NT2/D1 (cell line): ENCODE measurements around the gene CARD11.

Experiments
- DNase-seq: peaks from one replicate; pipeline ENCODE4 v3.0.0-alpha.2; 2011; ENCODE audit warnings: low read depth, low spot score
- H3K27me3 ChIP-seq: 2 replicates; pipeline ENCODE4 v1.6.0; 2011; ENCODE audit warnings: mild to moderate bottlenecking; ENCODE audit not compliant: insufficient read length, insufficient read depth
- H3K36me3 ChIP-seq: 2 replicates; pipeline ENCODE4 v1.6.1; 2011; ENCODE audit warnings: mild to moderate bottlenecking, low read length, mixed read lengths; ENCODE audit not compliant: insufficient read depth, insufficient read length
- H3K4me1 ChIP-seq: 2 replicates; pipeline ENCODE4 v1.5.1; 2011; ENCODE audit not compliant: insufficient read depth, insufficient read length
- H3K4me3 ChIP-seq: 2 replicates; pipeline ENCODE4 v1.5.1; 2011; ENCODE audit warnings: low read depth; ENCODE audit not compliant: insufficient read length
- H3K9ac ChIP-seq: 2 replicates; pipeline ENCODE4 v1.6.0; 2011; ENCODE audit warnings: low read depth; ENCODE audit not compliant: insufficient read length
- H3K9me3 ChIP-seq: 2 replicates; pipeline ENCODE4 v1.5.1; 2011; ENCODE audit warnings: mild to moderate bottlenecking, low read length; ENCODE audit not compliant: insufficient read depth
- SUZ12 ChIP-seq: IDR thresholded peaks from 2 replicates; pipeline ENCODE4 v1.6.1; 2011; ENCODE audit not compliant: insufficient read length, insufficient read depth; ENCODE audit errors: extremely low read depth
- YY1 ChIP-seq: IDR thresholded peaks from 2 replicates; pipeline ENCODE4 v1.6.1; 2011; ENCODE audit not compliant: insufficient read length, insufficient read depth
- ZNF274 ChIP-seq: IDR thresholded peaks from 2 replicates; pipeline ENCODE4 v1.6.1; 2011; ENCODE audit warnings: mild to moderate bottlenecking, low read depth, low read length

Gene CARD11

GRCh38 chr7:2974093-2974819 lies 69.4 kb downstream of the CARD11 start:
- Histone ChIP-seq H3K27me3 (no peaks in the 10 kb centered on the region), H3K4me1 (peaks cover 8% of the 10 kb centered on the region), H3K9me3 (no peaks in the 10 kb centered on the region), H3K4me3 (no peak overlapping the region), H3K9ac (no peak overlapping the region), H3K36me3 (no peaks in the 10 kb centered on the region)
- TF ChIP-seq ZNF274 (no peak), SUZ12 (no peak), YY1 (no peak)
- DNase-seq = no peak

DNA sequence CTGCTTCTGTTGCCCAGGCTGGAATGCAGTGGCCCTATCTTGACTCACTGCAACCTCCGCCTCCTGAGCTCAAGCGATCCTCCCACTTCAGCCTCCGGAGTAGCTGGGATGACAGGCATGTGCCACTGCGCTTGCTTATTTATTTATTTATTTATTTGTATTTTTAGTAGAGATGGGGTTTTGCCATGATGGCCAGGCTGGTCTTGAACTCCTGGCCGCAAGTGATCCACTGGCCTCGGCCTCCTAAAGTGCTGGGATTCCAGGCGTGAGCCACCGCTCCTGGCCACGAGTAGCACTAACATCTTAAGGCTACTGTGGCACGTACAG lies 70.9 kb downstream of the CARD11 start:
- H3K27me3 ChIP-seq = no peaks in the 10 kb centered on the region
- no peak for DNase-seq
- H3K36me3 ChIP-seq = no peaks in the 10 kb centered on the region
- H3K4me3 ChIP-seq = no peak overlapping the region
- no peak for TF ChIP-seq SUZ12
- TF ChIP-seq YY1 = no peak
- no peak for TF ChIP-seq ZNF274
- H3K4me1 ChIP-seq = no peaks in the 10 kb centered on the region
- no peaks in the 10 kb centered on the region for H3K9me3 ChIP-seq
- H3K9ac ChIP-seq = no peak overlapping the region

GRCh38 chr7:2971914-2972834 lies 71.5 kb downstream of the CARD11 start:
- TF ChIP-seq ZNF274 (no peak), YY1 (no peak), SUZ12 (no peak)
- Histone ChIP-seq H3K27me3 (no peaks in the 10 kb centered on the region), H3K4me3 (no peak overlapping the region), H3K9ac (no peak overlapping the region), H3K4me1 (no peaks in the 10 kb centered on the region), H3K36me3 (no peaks in the 10 kb centered on the region), H3K9me3 (no peaks in the 10 kb centered on the region)
- DNase-seq = no peak

DNA sequence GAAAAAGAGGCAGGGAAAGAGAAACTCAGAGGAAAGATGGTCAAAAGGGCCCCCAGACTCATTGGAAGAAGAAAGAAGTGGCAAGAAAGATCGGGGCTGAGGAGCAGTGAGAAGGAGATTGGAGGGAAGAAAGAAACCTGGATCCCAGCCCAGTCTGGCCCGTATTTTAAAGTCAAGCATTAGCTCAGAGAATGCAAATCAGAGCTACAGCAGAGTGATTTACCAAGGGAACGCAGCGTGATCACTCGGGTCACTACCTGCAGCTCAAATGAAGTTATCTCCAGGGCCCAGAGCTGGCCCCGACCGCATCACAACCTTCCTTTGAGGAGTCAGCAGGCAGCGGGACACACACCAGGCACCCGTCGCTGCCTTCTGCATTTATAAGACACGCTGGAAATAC lies 72.8 kb downstream of the CARD11 start:
- Histone ChIP-seq H3K4me1 (no peaks in the 10 kb centered on the region), H3K9me3 (peaks cover 11% of the 10 kb centered on the region), H3K4me3 (no peak overlapping the region), H3K9ac (no peak overlapping the region), H3K36me3 (no peaks in the 10 kb centered on the region), H3K27me3 (no peaks in the 10 kb centered on the region)
- DNase-seq = no peak
- no peak for TF ChIP-seq SUZ12
- TF ChIP-seq YY1 = no peak
- no peak for TF ChIP-seq ZNF274

DNA sequence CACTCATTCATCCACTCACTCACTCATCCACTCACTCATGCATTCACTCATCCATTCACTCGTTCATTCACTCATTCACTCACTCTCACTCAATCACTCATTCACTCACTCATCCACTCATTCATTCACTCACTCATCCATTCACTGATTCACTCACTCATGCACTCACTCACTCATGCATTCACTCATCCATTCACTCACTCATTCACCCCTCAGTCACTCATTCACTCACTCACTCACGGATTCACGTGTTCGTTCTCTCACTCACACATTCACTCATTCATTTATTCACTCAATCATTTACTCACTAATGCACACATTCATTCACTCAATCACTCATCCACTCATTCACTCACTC lies 73.4 kb downstream of the CARD11 start:
- no peak for DNase-seq

GRCh38 chr7:2969398-2970306 lies 74.0 kb downstream of the CARD11 start:
- peaks cover 23% of the 10 kb centered on the region for H3K9me3 ChIP-seq
- no peak for TF ChIP-seq SUZ12
- TF ChIP-seq ZNF274 = no peak
- TF ChIP-seq YY1 = no peak
- H3K9ac ChIP-seq = no peak overlapping the region
- no peaks in the 10 kb centered on the region for H3K4me1 ChIP-seq
- H3K4me3 ChIP-seq = no peak overlapping the region
- H3K27me3 ChIP-seq = no peaks in the 10 kb centered on the region
- DNase-seq = no peak
- no peaks in the 10 kb centered on the region for H3K36me3 ChIP-seq

More for the DNA sequence above, 73.4 kb downstream of the CARD11 start:
- Histone ChIP-seq H3K9ac (no peak overlapping the region), H3K27me3 (no peaks in the 10 kb centered on the region), H3K4me3 (no peak overlapping the region), H3K4me1 (no peaks in the 10 kb centered on the region), H3K36me3 (no peaks in the 10 kb centered on the region), H3K9me3 (peaks cover 17% of the 10 kb centered on the region)
- TF ChIP-seq ZNF274 (no peak), SUZ12 (no peak), YY1 (no peak)

DNA sequence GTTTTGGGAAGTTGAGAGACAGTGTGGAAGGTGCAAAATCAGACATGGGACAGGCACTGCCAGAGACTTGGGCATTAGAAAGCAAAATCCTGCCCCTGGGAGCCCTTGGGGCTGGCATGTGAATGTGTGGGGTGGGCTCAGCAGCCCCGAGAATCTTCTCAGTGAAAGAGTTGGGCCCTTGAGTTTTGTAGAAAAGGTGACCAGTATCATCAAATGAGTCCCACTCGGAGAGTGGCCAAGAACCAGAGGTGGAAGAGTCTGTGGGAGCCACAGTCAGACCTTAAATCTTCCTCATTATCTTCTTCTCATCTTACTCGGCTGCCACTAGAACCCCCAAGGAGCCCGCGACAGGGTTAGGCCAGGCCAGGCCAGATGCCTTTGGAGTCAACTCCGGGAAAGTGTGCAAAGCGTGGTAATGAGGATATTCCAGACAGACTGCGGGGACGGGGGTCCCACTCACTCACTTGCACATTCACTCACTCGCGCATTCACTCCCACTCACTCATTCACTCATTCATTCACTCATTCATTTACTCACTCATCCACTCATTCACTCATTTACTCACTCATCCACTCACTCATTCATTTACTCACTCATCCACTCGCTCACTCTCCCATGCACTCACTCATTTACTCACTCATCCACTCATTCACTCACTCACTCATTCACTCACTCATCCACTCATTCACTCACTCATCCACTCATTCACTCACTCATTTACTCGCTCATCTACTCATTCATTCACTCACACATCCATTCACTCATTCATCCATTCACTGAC lies 74.9 kb downstream of the CARD11 start:
- TF ChIP-seq SUZ12 (no peak), ZNF274 (no peak), YY1 (no peak)
- H3K27me3 ChIP-seq = no peaks in the 10 kb centered on the region
- H3K4me1 ChIP-seq = no peaks in the 10 kb centered on the region
- peaks cover 23% of the 10 kb centered on the region for H3K9me3 ChIP-seq
- no peak overlapping the region for H3K9ac ChIP-seq
- H3K36me3 ChIP-seq = no peaks in the 10 kb centered on the region
- no peak for DNase-seq
- H3K4me3 ChIP-seq = no peak overlapping the region
